GM12875 (cell line): ENCODE data around the gene MPND.
A peak's percentile ranks its signal among the peaks of the same experiment; 100 is the strongest.

Experiments used
- H3K4me3 ChIP-seq: one replicate; pipeline ENCODE4 v1.5.1; 2011; ENCODE audit warnings: low read depth, low read length, control low read depth
- TF ChIP-seq, protein P1 (sequence below): IDR thresholded peaks from 2 replicates; pipeline ENCODE4 v1.5.1; 2011; ENCODE audit warnings: low read depth, mild to moderate bottlenecking, control low read depth, inconsistent platforms, low read length, moderate library complexity, borderline replicate concordance; ENCODE audit not compliant: insufficient read depth

The MPND gene

DNA sequence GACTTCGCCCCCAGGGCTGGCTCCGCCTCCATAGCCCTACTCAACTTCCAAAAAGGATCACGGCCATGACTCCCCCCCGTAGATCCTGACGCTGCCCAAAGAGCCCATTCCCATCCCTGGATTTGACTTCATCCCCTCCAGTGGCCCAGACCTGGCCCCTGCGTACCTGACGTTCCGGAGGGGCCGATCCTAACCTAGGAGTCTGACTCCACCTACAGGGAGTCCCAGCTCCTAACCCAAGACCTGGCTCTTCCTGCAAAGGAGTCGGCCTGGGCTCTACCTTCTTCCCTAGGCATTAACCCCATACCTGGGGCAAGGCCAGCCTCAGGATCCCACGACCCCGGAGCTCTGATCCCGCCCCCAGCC, 15.5 kb upstream of the MPND start:
- TF ChIP-seq, protein P1, sequence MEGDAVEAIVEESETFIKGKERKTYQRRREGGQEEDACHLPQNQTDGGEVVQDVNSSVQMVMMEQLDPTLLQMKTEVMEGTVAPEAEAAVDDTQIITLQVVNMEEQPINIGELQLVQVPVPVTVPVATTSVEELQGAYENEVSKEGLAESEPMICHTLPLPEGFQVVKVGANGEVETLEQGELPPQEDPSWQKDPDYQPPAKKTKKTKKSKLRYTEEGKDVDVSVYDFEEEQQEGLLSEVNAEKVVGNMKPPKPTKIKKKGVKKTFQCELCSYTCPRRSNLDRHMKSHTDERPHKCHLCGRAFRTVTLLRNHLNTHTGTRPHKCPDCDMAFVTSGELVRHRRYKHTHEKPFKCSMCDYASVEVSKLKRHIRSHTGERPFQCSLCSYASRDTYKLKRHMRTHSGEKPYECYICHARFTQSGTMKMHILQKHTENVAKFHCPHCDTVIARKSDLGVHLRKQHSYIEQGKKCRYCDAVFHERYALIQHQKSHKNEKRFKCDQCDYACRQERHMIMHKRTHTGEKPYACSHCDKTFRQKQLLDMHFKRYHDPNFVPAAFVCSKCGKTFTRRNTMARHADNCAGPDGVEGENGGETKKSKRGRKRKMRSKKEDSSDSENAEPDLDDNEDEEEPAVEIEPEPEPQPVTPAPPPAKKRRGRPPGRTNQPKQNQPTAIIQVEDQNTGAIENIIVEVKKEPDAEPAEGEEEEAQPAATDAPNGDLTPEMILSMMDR, result no peak
- H3K4me3 ChIP-seq, result no peak overlapping the region

DNA sequence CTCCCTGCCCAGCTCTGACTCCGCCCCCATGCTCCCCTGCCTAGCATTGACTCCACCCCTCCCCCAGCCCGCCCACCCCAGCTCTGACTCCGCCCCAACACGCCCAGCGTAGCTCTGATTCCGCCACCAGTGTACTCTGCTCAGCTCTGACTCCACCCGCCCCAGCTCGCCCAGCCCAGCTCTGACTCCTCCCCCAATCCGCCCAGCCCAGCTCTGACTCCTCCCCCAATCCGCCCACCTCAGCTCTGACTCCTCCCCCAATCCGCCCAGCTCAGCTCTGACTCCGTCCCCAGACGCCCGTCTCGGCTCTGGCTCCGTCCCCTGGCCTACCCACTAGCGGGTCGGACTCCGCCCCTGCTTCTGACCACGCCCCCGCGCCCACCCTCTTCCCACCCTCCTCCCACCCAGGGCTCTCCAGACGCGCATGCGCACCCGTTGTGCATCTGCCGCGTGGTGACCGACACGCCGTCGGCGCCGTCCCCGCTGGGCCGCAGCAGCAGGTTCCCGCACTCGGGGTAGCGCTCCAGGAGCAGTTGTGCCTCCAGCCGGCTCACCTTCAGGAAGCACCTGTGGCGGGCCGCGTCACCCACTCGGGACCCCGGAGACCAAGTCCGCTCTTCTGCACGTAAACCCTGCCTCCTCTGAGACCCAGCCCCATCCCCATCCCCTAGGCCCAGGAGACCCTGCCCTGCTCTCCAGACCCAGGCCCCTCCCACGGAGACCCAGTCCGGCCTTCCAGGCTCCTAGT, 14.9 kb upstream of the MPND start:
- TF ChIP-seq, protein P1, result no peak

DNA sequence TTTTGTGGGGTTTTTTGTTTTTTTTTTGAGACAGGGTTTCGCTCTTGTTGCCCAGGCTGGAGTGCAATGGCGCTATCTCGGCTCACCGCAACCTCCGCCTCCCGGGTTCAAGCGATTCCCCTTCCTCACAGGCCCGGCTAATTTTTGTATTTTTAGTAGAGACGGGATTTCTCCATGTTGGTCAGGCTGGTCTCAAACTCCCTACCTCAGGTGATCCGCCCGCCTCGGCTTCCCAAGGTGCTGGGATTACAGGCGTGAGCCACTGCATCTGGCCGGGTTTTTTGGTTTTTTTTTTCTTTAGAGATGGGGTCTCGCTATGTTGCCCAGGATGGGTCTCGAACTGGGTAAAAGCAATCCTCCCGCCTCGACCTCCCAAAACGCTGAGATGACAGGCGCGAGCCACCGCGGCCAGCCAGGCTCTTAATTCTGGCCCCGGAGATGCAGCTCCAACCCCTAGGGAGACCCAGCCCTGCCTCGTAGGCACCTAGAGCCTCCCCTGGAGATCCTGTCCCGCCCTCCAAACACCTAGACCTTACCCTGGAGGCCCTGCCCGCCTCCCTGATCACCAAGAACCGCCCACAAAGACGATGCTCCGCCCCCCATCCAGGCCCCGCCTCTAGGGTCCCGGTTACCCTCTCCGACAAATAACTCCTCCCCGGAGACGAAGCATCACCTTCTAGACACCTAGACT, 14.2 kb upstream of the MPND start:
- H3K4me3 ChIP-seq, result peak overlapping the region; percentile 37

More for the DNA sequence above, 14.9 kb upstream of the MPND start:
- peak overlapping the region; percentile 37 for H3K4me3 ChIP-seq

DNA sequence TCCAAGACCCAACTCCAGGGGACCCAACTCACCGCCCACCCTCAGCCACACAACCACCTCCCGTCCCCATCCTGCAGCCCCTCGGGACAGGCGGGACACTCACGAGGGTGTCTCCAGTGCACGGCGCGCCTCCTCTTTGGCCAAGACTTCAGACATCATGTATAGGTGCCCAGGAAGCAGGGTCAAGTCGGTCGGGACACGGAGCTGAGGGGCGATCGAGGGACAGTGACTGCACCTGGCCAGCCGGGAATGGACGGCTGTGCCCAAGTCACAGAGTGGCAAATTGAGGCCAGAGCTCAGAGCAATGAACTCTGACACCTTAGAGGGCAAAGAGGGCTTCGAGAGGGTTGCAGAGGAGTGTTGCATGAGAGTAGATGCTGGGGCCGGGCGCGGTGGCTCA, 13.5 kb upstream of the MPND start:
- TF ChIP-seq, protein P1, result no peak
- no peak overlapping the region for H3K4me3 ChIP-seq

DNA sequence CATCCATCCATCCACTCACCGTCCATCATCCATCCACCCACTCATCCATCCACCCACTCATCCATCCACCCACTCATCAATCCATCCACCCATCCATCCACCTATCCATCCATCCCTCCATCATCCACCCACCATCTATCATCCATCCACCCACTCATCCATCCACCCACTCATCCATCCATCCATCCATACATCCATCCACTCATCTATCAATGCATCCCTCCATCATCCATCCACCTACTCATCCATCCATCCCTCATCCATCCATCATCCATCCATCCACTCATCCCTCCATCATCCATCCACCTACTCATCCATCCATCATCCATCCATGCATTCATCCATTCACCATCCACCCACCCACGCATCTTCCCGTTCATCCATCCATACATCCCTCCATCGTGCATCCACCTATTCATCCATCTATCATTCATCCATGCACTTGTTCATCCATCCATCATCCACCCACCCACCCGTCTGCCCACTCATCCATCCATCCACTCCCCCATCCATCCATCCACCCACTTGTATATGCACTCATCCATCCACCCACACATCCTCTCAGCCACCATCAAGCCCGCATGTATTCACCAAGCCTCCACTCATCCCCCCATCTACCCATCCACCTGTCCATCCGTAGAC, 8.3 kb upstream of the MPND start:
- TF ChIP-seq, protein P1, result no peak
- no peak overlapping the region for H3K4me3 ChIP-seq

DNA sequence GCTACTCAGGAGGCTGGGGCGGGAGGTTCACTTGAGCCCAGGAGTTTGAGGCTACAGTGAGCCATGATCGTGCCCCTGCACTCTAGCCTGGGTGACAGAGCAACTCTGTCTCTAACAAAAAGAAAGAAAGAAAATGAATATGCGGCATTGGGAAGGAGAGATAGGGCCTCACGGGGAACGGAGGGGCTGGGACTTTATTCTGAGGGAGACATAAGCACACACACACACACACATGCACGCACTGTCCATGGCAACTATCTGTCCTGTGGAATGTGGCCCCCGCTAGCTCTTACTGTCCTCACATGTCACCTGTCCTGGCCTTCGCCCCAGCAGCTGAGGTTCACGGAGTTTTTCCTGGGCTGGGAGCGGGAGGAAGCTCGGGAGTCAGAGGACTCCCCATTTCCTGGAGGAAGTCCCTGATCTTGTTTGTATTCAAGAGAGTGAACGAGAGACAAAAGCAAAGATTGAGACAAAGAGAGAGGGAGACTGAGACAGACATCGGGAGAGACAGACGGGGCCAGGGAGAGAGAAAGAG, 5.4 kb upstream of the MPND start:
- TF ChIP-seq, protein P1, result no peak
- peak overlapping the region; percentile 45 for H3K4me3 ChIP-seq

DNA sequence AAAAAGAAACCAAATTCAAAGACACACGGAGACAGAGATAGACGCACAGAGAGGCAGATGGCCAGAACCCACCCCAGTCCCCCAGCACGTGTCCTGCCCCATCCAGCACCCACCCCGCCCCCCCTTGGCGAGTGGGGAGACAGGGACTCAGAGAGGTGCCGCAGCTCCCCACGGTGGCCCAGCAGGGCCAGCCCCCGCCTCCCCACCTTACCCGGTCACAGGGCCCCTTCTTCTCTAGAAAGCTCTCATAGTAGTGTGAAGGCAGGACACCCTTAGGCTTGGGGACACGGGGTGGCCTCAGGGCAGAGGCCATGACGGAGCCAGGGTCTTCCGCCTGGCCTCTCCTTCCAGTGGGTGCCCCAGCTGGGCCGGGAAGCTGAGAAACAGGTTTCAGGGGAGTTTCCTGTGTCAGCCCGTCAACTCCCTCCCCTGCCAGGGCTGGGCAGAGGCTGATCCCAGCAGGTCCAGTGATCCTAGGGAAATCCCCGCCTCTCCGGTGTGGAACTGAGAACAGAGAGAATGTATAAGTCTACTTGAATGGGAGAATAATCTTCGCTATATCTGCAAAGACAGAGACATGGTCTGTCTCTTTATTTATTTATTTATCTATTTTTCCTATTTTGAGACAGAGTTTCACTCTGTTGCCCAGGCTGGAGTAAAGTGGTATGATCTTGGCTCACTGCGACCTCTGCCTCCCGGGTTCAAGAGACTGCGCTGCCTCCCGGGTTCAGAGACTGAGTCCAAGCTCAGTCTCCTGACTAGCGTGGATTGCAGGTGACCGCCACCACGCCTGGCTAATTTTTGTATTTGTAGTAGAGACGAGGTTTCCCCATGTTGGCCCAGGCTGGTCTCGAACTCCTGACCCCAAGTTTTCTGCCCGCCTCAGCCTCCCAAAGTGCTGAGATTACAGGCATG, 4.7 kb upstream of the MPND start, which contains the start of gene STAP2:
TSS of gene STAP2 (minus strand) at position 387 of the 915 bp plus-strand sequence. CDS start at position 313, 74 bp downstream.
- H3K4me3 ChIP-seq, result peak within 1 kb of the TSS; percentile 45
- TF ChIP-seq, protein P1, result no peak
